ENCODE data around the gene ADCY7. TPM values are rescaled to one million over a fixed set of nuclear protein-coding genes. Genes with fewer than 3 reads are reported as not detected.

Gene ADCY7
- total and polyA plus RNA-seq, 9 of the 15 experiments (the other 6 are each of a cell fraction or from before 2014, with no cell fraction given), result 2.3 to 108 (median 28.6) TPM

GRCh38 chr16:50263060-50263909 is 3.1 kb upstream of the ADCY7 start (continued):
- TF ChIP-seq NFIC (IDR thresholded peaks at IDR 0.05) (peak; percentile 77), GABPB1 (CRISPR knock-in tag; IDR thresholded peaks at IDR 0.05) (peak; percentile 49; the same call in 1 of the 2 replicates), ZNF584 (CRISPR knock-in tag; IDR thresholded peaks at IDR 0.05; ENCODE audit: low read depth) (no peak; the same call in 1 of the 2 replicates), ZNF384 (IDR thresholded peaks at IDR 0.05; ENCODE audit: low read depth, low read length) (no peak), PREB (CRISPR knock-in tag; IDR thresholded peaks at IDR 0.05) (no peak), MIER1 (IDR thresholded peaks at IDR 0.05; ENCODE audit: low read depth) (peak; percentile 40; the same call in 1 of the 2 replicates), SNAPC5 (CRISPR knock-in tag; IDR thresholded peaks at IDR 0.05) (no peak), HMG20B (CRISPR knock-in tag; IDR thresholded peaks at IDR 0.05) (no peak), MCM3 (IDR thresholded peaks at IDR 0.05) (no peak), FOXK1 (CRISPR knock-in tag; IDR thresholded peaks at IDR 0.05; ENCODE audit: borderline replicate concordance) (no peak), ZBTB17 (CRISPR knock-in tag; IDR thresholded peaks at IDR 0.05) (no peak; the same call in 1 of the 2 replicates), KDM4B (IDR thresholded peaks at IDR 0.05; ENCODE audit: borderline replicate concordance in 2 of 2, low read depth in 1 of 2) (no peak), KAT8 (IDR thresholded peaks at IDR 0.05; ENCODE audit: low read depth) (no peak), SMARCB1 (IDR thresholded peaks at IDR 0.05; ENCODE audit: insufficient read length, low read depth) (no peak), GTF2E2 (tag; IDR thresholded peaks at IDR 0.05) (no peak), ZNF444 (CRISPR knock-in tag; IDR thresholded peaks at IDR 0.05) (no peak), KLF16 (IDR thresholded peaks at IDR 0.05) (peak; percentile 78), RNF2 (IDR thresholded peaks at IDR 0.05) (peak; percentile 53; the same call in 1 of the 2 replicates), MAX (CRISPR knock-in tag; IDR thresholded peaks at IDR 0.05) (peak; percentile 39; the same call in 1 of the 2 replicates)
- TF ChIP-seq, protein P1, sequence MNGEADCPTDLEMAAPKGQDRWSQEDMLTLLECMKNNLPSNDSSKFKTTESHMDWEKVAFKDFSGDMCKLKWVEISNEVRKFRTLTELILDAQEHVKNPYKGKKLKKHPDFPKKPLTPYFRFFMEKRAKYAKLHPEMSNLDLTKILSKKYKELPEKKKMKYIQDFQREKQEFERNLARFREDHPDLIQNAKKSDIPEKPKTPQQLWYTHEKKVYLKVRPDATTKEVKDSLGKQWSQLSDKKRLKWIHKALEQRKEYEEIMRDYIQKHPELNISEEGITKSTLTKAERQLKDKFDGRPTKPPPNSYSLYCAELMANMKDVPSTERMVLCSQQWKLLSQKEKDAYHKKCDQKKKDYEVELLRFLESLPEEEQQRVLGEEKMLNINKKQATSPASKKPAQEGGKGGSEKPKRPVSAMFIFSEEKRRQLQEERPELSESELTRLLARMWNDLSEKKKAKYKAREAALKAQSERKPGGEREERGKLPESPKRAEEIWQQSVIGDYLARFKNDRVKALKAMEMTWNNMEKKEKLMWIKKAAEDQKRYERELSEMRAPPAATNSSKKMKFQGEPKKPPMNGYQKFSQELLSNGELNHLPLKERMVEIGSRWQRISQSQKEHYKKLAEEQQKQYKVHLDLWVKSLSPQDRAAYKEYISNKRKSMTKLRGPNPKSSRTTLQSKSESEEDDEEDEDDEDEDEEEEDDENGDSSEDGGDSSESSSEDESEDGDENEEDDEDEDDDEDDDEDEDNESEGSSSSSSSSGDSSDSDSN (IDR thresholded peaks at IDR 0.05; ENCODE audit: borderline replicate concordance in 1 of 2, low read depth in 2 of 2, low read length in 2 of 2), result no peak
- TF ChIP-seq, protein P2, sequence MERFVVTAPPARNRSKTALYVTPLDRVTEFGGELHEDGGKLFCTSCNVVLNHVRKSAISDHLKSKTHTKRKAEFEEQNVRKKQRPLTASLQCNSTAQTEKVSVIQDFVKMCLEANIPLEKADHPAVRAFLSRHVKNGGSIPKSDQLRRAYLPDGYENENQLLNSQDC (CRISPR knock-in tag; IDR thresholded peaks at IDR 0.05), result no peak
